Ishikawa (cell line): ENCODE data around the gene COL26A1.
A peak's percentile ranks its signal among the peaks of the same experiment; 100 is the strongest.

Experiments used
- CREB1 ChIP-seq: IDR thresholded peaks from 2 replicates; pipeline ENCODE4 v1.6.1; 2012; ENCODE audit warnings: low read depth
- EGR1 ChIP-seq: IDR thresholded peaks from 2 replicates; pipeline ENCODE4 v1.6.1; 2012
- EP300 ChIP-seq: IDR thresholded peaks from 2 replicates; pipeline ENCODE4 v1.6.1; 2012; ENCODE audit warnings: borderline replicate concordance
- MAX ChIP-seq: IDR thresholded peaks from 2 replicates; pipeline ENCODE4 v1.6.1; 2012
- RAD21 ChIP-seq: IDR thresholded peaks from 2 replicates; pipeline ENCODE4 v1.6.1; 2012; ENCODE audit warnings: low read depth
- USF1 ChIP-seq: IDR thresholded peaks from 2 replicates; pipeline ENCODE4 v1.6.1; 2012
- YY1 ChIP-seq: IDR thresholded peaks from 2 replicates; pipeline ENCODE4 v1.6.1; 2012; ENCODE audit warnings: low read depth

- TF ChIP-seq YY1 (no peak), MAX (peak; percentile 48), RAD21 (no peak), USF1 (no peak), EGR1 (no peak), CREB1 (no peak), EP300 (peak; percentile 8; the same call in 1 of the 2 replicates)
Observed at GRCh38 chr7:101598422-101598985, 235.8 kb downstream of the COL26A1 start.
